Suppressor macrophage treated with lipopolysaccharide for 1 hour (primary cell): ENCODE measurements around the gene BCR.
A peak's percentile ranks its signal among the peaks of the same experiment; 100 is the strongest.

Experiments
- DNase-seq, 3 donors: peaks; one replicate each; pipeline ENCODE4 v3.0.0-alpha.2; 2020 to 2022

The BCR gene

DNA sequence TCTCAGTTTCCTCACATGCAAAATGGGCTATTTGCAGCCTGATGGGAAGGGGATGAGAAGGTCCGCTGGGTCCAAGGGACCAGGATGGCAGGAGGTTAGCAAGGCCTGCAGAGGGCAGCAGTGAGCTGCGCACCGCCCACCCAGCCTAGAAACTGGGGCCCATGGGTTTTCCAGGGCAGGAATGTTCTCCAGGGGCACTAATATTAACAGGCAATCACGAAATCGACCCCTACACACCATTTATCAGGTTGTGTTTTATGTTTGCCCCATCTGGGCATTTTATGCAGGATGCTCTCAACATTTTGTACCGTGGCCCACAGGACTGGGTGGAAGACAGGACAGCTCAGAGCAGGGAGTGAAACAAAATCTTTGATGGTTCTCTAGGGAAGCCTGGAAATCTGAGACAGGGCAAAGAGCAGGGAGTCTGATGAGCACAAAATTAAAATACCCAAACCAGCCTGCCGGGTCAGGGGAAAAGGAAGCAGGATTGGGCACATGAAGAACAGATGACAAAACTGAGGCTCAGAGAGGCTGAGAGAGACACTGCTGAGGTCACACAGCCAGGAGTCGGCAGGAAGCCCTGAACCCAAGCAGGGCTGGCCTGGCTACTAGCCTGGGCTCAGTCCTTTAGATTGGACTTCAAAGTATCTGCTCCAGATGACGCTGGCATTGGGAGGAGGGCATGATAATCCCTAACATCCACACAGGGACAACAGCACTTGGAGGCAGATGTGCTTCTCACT is 1.6 kb upstream of the BCR start:
- peak; percentile 72 to 85 (median 81) for DNase-seq

DNA sequence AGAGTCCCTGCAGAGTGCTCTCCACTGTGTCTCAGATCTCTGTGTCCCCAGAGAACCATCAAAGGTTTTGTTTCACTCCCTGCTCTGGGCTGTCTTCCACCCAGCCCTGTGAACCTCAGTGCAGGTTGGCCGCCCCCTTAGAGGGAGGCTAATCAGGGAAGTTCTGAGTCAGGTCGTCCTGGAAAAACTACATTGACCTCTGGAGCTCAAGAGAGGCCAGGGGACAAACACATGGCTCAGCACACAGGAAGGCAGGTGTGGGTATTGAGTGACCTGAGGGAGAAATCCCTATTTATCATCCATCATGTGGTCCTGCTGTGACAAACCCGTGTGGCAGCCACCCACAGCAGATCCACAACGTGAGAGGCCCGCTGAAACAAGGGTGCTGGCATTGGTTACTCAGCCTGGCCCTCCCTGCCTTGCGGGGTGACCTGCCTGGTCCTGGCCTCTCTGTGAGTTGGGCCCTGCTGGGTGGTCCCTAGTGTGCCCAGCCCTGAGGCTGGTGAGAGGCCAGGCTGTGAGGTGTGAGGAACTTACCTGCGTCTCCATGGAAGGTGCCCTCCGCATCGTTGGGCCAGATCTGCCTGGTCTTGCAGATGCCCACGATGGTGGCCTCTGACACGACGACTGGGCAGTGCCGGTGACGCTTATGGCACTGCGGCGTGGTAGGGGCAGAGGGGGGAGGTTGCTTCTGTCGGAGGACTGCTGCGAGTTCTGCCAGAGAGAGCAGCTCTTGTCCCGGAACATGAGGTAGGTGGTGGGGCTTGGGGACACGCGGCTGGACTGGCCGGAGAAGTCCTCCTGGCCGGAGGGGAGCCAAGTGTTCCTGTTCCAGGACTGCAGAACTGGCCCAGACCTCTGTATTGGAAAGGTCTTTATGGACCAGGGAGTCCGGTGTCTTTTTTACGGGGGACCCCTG is 669 bp upstream of the BCR start:
- no peak for DNase-seq

DNA sequence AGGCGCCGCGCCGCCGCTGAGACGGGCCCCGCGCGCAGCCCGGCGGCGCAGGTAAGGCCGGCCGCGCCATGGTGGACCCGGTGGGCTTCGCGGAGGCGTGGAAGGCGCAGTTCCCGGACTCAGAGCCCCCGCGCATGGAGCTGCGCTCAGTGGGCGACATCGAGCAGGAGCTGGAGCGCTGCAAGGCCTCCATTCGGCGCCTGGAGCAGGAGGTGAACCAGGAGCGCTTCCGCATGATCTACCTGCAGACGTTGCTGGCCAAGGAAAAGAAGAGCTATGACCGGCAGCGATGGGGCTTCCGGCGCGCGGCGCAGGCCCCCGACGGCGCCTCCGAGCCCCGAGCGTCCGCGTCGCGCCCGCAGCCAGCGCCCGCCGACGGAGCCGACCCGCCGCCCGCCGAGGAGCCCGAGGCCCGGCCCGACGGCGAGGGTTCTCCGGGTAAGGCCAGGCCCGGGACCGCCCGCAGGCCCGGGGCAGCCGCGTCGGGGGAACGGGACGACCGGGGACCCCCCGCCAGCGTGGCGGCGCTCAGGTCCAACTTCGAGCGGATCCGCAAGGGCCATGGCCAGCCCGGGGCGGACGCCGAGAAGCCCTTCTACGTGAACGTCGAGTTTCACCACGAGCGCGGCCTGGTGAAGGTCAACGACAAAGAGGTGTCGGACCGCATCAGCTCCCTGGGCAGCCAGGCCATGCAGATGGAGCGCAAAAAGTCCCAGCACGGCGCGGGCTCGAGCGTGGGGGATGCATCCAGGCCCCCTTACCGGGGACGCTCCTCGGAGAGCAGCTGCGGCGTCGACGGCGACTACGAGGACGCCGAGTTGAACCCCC is 798 bp downstream of the BCR start:
- no peak for DNase-seq

DNA sequence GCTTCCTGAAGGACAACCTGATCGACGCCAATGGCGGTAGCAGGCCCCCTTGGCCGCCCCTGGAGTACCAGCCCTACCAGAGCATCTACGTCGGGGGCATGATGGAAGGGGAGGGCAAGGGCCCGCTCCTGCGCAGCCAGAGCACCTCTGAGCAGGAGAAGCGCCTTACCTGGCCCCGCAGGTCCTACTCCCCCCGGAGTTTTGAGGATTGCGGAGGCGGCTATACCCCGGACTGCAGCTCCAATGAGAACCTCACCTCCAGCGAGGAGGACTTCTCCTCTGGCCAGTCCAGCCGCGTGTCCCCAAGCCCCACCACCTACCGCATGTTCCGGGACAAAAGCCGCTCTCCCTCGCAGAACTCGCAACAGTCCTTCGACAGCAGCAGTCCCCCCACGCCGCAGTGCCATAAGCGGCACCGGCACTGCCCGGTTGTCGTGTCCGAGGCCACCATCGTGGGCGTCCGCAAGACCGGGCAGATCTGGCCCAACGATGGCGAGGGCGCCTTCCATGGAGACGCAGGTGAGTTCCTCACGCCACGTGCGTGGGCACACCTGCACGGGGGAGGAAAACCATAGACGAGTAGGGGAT is 1.5 kb downstream of the BCR start:
- DNase-seq, result no peak

DNA sequence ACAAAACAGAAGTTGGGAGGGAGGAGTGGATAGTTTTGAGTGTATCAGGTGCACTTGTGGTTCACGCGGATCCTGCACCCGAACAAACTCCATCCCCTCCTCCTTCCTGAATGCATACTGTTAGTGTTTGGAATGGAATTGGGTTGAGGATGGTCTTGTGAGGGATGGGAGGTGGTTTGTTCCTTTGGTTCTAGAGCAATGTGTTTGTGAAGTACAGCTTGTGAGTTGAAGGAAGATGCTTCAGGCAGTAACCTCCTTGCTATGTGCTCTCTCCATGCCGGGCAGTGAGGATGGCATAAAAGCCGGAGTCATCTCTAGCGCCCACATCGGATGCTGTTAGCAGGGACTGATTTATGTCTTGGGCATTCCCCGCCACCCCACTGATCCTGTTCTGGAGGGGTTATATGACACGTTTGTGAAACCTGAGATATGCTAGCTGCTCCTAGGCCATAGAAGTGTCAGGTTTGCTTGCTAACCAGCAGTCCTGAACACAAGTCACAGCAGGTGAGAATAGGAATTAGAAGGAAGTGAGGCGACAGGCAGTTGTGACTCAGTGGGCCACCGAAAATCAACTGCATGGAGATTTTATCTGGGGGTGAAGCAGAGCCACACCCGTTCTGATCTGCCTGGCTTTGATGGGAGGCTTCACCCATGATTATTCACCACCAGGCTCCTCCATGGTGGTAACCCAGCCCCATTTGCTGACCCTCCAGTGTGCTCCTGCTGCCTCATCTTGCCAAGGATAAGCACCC is 2.2 kb downstream of the BCR start:
- peak; percentile 73 to 74 (median 74) for DNase-seq

DNA sequence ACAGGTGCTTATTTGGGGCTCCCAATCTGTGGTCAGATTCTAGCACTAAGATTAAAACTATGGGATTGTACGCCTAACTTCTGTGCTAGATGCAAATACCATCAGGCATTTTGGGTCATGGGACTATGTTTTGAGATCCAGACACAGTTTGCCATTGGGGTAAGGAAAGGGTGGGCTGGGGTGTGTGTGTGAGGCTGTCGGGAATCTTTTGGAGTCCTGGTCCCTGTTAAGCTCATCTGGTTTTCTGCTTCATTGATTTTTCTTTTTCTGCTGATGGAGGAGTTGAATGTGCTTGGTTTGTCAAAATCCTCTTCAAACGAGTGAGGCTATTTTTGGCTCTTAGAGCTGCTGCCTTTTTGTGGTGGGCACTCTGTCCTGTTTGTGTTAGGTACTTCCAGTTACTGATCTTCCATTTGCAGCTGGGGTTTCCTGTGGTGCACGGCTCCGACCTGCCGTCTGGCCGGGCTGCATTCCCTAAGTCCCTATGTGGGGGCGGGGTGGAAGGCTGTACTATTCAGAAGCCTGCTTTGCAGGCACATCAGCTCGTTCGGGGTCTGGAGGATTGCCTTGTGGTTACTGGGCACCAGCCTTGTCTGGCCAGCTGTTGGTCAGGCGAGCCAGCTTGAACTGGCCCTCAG is 2.9 kb downstream of the BCR start:
- peak in 1 of 3 donors; percentile 38 for DNase-seq

DNA sequence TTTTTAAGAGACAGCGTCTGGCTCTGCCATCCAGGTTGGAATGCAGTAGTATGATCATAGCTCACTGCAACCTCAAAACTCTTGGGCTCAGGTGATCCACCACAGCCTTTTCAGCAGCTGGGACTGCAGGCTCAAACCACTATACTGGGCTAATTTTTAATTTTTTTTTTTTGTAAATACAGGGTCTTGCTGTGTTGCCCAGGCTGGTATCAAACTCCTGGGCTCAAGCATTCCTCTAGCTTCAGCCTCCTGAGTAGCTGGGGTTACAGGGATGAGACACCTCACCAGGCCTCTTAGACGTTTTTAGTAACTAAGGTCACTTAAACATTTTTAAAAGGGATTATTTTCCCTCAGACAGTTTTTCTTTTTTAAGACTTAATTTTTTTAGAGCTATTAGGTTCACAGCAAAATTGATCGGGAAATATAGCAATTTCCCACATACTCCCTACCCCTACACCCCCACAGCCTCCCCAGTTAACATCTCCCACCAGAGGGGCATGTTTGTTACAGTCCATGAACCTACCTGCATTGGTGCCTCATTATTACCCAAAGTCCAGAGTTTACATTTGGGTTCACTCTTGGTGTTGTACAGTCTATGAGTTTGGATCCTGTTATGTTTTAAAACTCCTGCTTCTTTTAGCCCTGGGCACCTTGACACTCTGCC is 3.9 kb downstream of the BCR start:
- no peak for DNase-seq

DNA sequence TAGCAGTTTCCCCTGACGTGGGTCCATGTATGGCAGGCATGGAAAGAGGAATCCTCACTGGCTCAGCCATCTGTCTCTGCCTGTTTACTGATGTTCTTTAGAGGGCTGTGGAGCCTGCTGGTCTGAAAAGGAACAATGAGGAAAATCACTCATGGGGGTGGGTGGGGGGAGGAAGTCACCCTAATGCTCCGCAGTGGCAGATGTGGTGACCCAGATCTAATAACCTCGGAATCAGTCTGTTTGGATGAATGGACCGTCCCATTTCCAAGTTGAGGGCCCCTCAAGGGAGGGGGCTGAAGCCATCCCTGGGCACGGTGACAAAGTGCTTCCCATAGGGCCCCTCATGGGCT is 4.4 kb downstream of the BCR start:
- no peak for DNase-seq

DNA sequence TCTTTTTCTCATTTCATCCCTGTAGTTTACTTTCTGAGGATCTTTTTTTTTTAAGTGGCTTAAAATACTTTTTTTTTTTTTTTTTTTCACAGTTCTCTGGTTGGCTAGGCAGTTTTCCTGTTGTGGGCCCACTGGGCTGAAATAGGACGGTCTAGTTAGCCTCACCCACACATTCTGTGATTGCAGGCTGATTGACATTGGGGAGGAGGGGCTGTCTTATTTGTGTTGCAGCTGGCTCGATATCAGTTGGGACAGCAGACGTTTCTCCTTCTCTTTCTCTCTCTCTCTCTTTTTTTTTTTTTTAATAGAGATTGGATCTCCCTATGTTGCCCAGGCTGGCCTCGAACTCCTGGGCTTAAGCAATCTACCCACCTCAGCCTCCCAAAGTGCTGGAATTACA is 6.9 kb downstream of the BCR start:
- no peak for DNase-seq

DNA sequence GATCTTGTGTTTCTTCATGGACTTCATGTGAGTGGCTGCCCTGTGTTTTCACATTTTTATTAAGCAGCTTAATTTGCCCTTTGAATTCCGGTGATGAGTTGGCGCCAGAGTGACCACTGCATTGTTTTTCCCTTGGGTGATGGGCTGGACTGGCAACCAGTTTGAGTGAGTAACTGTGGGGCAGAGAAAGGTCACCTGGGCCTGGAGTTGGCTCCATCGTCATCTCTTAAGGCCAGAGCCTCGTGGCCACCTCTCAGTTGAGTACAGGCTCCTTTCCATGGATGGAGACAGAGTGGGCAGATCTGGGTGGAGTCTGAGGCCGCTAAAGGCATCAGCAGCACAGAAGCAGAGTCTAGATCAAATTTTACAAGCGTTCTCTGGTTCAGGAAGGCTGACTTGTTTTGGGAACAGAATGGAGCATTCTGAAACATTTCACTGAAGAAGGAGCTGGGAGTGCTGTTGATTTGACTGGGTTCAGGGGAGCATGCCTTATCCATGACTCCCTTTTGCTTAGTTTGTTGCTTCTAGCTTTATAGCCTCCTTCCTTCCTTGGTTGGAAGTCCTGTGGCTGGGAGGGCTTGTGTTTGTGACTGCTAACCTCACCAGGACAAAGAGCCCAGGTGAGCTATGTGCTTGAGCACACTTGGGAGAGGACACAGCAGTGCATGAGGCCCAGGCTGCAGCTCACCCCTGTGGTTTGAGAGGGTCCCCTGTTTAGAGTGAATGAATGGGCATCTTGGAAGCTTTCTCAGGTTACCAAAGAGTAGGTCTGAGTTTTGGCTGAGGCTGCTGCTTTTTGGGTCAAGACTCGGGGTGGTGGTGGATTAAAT is 7.8 kb downstream of the BCR start:
- no peak for DNase-seq

DNA sequence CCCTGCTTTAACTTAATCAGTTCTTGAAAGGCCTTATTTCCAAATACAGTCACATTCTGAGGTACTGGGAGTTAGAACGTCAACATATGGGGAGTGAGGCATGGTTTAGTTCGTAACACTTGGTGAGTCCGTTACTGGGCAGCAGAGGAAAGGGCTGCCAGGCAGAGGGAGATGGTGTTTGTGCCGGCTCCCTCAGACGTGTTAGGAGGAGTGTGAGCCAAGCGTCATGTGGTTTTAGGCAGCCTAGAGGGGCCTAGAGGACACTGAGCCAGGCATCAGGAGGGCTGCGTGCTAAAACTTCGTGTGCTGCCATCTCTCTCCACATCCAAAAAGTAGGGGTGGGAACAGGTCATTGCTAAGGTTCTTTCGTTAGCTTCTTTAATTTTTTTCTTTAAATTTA is 10.2 kb downstream of the BCR start:
- DNase-seq, result no peak

DNA sequence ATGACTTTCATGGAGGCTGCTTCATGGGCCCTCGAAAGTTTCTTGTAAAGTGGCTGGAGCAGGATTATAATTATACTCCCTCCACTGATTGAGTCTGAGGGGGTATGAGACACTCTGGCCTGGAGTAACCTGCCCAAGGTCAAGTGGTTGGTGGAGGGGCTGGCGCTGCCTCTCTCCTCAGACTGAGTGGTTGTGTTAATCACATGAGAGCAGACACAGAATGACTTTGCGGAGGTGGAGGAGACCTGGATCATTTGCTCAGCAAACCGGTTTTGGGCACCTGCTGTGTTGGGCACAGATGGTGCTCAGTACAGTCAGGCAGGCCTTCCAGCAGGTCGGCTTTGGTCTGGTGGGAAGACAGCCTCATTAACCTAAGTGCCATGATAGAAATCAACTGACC is 11.8 kb downstream of the BCR start:
- DNase-seq, result no peak

DNA sequence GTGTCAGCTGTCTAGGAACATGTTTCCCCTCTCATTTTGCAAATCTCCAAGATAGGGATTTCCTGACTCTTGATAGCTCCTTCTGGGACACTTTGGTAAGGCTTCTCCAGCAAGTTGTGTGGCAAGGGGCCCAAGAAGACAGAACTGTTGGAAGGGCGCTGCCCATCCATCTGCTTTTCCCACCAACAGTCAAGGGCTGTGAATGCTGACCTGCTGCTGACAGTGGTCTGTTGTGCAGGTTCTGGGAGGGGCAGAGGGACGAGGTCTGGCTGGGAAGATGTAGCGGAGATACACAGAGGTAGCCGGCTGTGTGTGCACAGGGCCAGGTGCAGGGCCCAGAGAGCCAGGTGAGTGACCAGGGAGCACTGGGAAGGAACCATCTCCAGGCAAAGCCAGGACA is 12.2 kb downstream of the BCR start:
- no peak for DNase-seq

DNA sequence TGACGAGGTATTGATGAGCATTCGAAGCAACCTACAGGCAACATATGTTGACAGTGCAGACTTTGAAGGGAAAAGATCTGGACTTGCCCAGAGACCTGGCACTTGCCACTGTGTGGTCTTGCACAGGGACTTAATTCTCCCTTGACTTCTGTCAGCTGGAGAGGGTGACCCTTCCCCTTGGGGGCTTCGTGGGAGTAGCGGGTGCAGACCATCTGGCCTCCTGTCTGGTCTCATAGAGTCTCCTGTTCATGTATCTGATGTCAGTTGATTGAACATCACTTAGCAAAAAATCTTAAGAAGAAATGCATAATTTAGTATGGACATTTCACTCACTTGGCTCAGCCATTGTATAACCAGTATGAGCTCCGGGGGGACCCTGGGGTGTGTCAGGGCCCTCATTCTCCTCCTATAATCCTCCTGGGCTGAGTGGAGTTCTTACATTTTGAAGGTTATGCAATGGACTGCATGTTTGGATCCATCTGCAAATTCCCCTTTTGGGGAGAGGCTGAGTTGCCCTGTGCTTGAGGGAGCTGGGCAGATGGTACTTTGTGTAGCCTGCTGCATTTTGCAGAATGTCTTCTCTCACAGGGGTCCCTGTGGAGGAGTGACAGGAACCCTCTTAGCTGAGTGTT is 13.0 kb downstream of the BCR start:
- DNase-seq, result no peak

DNA sequence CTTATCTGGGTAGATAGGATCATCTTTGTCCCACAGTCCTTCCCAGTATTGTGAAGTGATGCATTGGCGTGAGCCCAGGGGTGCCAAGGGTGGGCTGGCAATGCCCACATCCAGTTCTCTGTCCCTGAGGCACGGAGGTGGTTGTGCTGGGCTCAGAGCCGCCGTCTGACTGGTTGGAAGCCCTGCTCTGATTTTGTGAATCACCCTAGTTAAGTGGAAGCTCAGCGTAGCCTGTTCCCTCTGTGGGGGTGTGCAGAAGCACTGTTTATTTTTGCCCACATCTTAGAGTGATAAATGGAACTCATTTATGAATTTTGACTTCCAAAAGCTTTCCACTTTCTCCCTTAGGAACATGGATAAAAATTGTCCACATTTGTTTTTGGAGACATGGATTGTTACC is 13.6 kb downstream of the BCR start:
- DNase-seq, result no peak

DNA sequence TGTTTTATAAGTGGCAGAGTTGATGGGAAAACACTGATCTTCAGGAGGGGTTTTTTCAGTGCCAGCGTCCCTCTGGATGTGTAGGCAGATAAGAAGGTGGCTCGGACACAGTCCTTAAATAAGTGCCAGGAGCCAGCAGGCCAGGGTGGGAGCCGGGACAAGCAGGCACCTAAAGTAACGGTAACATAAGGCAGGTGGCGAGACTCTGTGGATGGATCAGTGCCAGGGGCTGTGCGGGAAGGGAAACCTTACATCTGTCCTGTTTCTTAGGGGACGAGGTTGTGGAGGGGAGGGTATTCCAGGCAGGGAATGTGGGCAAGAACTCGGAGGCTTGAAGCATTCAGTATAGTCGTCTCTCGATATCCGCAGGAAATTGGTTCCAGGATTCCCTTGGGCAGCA is 15.9 kb downstream of the BCR start:
- no peak for DNase-seq

DNA sequence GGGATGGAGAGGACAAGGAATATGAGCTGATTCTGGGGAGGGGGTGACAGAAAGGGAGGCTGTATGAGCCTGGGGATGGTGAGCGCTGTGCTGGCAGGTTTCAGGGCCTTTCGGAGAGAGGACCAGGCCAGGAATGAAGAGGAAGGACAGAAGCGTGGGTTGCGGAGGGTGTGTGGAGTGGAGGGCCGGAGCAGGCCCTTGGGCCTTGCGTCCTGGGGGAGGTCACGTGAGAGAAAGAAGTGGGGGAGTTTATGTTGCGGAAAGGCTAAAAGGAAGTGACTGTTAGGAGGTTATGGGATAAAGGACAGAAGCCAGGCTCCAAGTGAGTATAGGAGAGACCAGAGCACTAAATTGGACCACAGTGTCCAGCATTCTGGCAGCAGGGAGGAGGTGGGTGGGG is 17.5 kb downstream of the BCR start:
- DNase-seq, result no peak

DNA sequence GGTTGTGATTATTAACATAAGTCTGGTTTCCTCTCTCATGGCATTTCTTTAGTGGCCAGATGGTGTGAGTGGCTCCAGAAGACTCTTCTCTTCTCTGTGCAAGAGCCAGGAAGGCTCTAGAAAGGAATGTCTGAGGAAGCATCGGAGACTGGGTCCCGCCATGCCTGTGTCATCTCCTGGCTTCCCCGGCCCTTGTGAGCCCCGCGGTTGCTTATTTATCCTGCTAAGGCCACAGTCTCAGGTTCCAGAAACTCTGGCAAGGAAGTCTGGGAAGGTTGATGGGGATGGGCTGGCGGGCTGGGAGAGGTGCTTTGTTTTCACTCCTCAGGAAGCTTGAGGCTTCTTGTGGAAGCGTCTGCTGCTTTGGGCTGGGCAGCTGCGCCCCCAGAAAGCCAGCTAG is 18.9 kb downstream of the BCR start:
- no peak for DNase-seq

DNA sequence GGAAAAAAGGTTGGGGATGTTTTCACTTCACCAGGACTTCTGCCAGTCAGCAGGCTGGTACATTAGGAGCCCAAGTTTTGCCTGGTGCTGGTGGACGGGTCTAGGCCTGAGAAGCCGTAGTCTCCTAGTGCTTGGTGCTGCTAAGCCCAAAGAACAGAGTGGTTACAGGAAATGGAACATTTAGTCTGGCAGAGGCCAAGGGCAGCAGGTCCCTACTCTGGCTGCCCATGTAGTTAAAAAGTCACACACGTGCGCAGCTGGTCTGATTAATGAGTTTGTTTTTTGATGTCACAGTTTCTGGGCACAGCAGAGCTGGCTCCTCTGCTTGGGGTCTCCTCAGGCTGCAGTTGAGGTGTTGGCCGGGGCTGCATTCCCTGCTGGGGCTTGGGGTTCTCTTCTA is 20.6 kb downstream of the BCR start:
- DNase-seq, result no peak
